Nucleus accumbens (tissue), 56 donors: ENCODE data around the gene SOX18.
"Not testable (repeated sequence)": the region's sequence is repeated elsewhere in the genome, so short reads cannot be mapped to it uniquely, and the experiment has no call there.

Experiments
- DNase-seq, 56 donors: peaks; one replicate each; lab custom pipeline; 2025; lab: John Stamatoyannopoulos, UW

SOX18 gene

DNA sequence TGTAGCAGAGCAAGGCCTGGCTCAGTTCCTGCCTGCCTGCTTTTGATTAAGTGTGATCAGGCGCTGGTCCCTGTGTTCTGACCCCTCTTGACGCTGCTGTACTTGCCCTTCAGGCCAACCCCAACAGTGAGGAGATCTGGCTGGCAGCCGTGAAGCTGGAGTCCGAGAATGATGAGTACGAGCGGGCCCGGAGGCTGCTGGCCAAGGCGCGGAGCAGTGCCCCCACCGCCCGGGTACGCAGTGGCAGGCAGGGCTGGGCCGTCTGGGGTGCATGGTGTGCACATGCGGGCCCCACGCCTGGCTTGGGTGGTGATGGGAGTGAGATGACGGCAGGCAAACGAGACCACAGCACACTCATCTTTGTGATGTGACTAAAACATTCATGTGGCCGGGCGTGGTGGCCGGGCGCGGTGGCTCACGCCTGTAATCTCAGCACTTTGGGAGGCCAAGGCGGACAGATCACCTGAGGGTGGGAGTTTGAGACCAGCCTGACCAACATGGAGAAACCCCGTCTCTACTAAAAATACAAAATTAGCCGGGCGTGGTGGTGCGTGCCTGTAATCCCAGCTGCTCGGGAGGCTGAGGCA lies 23.5 kb downstream of the SOX18 start:
- no peak for DNase-seq

- DNase-seq = no peak
Observed at GRCh38 chr20:64025101-64025825, 24.2 kb downstream of the SOX18 start.

- DNase-seq = no peak
Observed at GRCh38 chr20:64024141-64024990, 25.1 kb downstream of the SOX18 start.

DNA sequence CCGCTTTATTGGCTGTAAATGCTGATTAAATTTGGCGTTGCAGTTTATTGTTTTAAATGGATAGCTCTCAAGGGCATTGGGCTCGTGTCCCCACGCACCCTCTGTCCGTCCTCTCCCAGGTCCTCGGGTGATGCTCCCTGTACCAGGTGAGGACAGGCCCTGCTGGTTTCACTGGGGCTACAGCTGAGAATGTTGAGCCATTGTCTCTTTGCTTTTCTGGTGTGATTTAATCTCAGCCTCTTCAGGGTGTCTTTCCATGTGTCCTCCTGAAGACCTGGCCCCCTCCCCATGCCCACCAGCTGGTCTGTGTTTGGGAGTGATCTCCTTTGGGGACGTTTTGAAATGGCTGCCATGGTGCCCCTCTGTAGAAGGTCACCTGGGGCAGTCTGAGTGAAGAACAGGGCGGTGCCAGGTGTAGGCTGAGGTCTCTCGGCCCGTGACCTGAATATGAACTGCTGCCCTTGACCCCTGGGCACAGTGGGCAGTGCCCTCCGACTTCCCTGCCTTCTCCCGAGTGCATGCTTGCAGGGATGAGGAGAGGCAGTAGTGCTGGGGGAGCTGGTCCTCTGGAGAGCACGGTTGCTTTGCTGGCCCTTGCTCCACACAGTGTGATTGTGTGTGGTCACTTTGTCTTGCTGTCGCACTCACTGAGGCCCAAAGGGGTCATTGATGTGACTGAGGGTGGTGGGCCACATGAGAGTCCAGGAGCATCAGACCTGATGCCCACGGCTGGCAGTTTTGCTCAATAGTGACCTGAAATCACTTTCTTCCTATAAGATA lies 25.9 kb downstream of the SOX18 start:
- DNase-seq = no peak

DNA sequence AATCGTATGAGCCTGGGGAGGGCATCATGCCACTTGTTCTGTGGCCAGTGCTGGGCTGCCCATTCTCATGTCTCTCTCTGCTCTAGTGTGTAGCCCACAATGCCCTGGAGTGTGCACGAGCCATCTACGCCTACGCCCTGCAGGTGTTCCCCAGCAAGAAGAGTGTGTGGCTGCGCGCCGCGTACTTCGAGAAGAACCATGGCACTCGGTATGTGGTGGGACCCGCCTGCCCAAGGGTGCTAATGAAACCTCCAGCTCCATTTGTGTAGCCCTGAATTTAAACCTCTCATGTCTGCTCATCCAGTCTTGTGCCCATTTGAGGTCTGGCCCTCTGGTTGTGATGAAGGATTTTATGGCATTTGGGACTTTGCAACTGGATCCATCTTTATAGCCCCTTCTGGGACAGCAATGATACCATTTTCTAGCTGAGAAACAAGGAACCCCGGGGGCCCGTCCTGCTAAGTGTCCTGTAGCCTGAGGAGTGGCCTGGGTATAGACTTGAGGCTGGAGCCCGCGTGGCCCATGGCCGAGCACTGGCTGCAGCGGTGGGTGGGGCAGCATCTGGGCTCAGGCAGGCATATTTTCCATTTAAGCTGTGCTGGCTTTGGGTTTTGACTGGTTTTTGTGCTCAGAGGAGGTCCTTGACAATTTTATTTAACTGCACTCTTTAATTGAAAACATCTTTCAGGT lies 26.6 kb downstream of the SOX18 start:
- no peak for DNase-seq

- DNase-seq = no peak
Observed at GRCh38 chr20:64021124-64021975, 28.1 kb downstream of the SOX18 start.

DNA sequence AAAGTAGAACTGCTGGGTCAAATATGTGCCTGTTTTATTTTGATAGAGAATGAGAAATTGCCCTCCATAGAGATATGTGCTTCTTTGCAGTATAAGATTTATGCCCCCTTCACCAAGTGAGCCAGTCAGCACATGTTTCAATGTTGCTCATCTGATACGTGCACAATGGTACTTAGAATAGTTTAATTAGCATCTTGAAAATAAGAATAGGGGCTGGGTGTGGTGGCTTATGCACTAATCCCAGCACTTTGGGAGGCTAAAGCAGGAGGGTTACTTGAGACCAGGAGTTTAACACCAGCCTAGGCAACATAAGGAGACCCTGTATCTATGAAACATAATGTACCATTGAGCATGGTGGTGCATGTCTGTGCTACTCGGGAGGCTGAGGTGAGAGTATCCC lies 33.8 kb downstream of the SOX18 start:
- no peak for DNase-seq

DNA sequence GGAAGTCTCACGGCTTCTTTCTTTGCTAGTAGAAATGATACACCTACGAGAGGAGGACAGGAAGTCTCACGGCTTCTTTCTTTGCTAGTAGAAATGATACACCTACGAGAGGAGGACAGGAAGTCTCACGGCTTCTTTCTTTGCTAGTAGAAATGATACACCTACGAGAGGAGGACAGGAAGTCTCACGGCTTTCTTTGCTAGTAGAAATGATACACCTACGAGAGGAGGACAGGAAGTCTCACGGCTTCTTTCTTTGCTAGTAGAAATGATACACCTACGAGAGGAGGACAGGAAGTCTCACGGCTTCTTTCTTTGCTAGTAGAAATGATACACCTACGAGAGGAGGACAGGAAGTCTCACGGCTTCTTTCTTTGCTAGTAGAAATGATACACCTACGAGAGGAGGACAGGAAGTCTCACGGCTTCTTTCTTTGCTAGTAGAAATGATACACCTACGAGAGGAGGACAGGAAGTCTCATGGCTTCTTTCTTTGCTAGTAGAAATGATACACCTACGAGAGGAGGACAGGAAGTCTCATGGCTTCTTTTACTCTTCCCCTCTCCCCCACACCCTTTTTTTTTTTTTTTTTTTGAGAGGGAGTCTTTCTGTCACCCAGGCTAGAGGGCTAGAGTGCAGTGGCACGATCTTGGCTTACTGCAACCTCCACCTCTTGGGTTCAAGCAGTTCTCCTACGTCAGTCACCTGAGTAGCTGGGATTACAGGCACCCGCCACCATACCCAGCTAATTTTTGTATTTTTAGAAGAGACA lies 36.9 kb downstream of the SOX18 start:
- not testable (repeated sequence) for DNase-seq

- DNase-seq = no peak
Observed at GRCh38 chr20:64011366-64011779, 38.1 kb downstream of the SOX18 start.

- no peak for DNase-seq
Observed at GRCh38 chr20:64010711-64011237, 38.7 kb downstream of the SOX18 start.

- no peak for DNase-seq
Observed at GRCh38 chr20:64009811-64010387, 39.5 kb downstream of the SOX18 start.

DNA sequence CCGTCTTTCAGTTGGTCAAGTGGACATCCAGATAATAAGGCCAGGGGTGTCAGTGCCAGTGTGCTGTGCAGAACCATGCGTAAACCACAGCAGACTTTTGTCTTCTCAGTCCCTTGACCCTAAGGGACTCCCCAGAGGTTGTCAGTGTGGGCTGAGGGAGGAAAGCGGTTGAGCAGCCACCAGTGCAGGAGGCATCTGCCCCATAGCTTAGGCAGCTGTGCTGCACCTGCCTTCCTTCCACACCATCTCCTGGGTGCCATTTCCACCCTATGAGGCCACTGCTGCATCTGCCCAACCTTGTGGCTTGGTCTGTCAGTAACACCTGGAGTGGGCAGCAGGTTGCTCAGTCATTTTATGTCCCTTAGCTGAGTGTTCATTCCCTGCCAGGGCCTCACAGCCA lies 42.5 kb downstream of the SOX18 start:
- DNase-seq = no peak

DNA sequence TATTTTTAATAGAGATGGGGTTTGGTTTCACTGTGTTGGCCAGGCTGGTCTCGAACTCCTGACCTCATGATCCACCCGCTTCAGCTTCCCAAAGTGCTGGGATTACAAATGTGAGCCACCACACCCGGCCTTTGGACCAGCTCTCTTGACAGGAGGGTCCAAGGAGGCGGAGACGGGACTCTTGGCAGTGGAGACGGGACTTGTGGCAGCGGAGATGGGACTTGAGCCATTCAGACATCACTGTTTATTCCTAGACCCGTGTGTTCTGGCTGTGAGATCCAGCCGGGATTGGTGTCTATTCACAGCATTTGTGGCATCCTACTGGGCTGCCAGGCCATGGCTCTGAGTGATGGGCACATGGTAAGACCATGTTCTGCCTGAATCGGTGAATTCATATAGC lies 42.9 kb downstream of the SOX18 start:
- DNase-seq = peak in 13 of 56 donors; percentile 4 to 45 (median 16)

DNA sequence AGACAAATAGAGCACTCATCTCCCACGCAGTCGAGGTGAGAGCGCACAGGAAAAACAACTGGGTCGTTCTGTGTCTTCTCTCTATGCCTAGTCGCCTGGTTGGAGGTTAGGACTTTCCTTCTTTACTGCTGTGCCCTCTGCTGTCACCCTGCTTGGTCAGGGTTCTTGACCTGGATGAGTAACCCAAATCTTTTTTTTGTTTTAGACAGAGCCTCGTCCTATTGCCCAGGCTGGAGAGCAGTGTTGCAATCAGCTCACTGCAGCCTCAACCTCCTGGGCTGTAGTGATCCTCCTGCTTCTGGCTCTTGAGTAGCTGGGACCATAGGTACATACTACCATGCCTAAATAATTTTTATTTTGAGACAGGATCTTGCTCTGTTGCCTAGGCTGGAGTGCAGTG lies 44.0 kb downstream of the SOX18 start:
- no peak for DNase-seq

- DNase-seq = no peak
Observed at GRCh38 chr20:64003960-64004725, 45.3 kb downstream of the SOX18 start.

GRCh38 chr20:64001607-64002011 lies 47.8 kb downstream of the SOX18 start:
- no peak for DNase-seq

DNA sequence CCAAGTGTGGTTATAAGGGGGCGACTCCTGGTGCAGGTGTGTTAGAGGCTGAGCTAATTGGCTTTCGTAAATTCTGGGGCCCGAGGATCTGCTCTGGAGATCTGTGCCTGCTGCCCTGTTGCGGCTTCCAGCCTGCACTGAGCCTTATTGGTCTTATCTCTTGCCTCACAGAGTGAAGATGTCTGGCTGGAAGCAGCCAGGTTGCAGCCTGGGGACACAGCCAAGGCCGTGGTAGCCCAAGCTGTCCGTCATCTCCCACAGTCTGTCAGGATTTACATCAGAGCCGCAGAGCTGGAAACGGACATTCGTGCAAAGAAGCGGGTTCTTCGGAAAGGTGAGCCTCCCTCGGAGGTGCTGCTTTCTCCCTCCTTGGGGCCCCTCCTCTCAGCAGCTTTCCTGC lies 48.5 kb downstream of the SOX18 start:
- DNase-seq = no peak
